Lower leg skin (tissue), 3 donors: ENCODE measurements around the gene HNRNPC.

Experiments used
- CTCF ChIP-seq, 3 donors: fragments of 450-650 bp; IDR thresholded peaks; one replicate each; pipeline ENCODE4 v1.5.1; 2016; ENCODE audit warnings: antibody characterized with exemption in 3 of 3, mild to moderate bottlenecking in 3 of 3, moderate library complexity in 2 of 3
- POLR2A ChIP-seq, 2 donors: fragments of 450-650 bp; IDR thresholded peaks; one replicate each; pipeline ENCODE4 v1.6.1; 2016 to 2017; ENCODE audit warnings: antibody characterized with exemption in 2 of 2, mild to moderate bottlenecking in 1 of 2, moderate library complexity in 1 of 2

GRCh38 chr14:21233457-21234076 is 35.7 kb downstream of the HNRNPC start:
- TF ChIP-seq POLR2A (IDR thresholded peaks at IDR 0.05), result no peak
- TF ChIP-seq CTCF (IDR thresholded peaks at IDR 0.05), result no peak
